ENCODE data around the gene NUBP2. TPM values are rescaled to one million over a fixed set of nuclear protein-coding genes. Genes with fewer than 3 reads are reported as not detected.

Gene NUBP2
- total RNA-seq, 1 experiment from 2014 or later: 103 TPM

DNA sequence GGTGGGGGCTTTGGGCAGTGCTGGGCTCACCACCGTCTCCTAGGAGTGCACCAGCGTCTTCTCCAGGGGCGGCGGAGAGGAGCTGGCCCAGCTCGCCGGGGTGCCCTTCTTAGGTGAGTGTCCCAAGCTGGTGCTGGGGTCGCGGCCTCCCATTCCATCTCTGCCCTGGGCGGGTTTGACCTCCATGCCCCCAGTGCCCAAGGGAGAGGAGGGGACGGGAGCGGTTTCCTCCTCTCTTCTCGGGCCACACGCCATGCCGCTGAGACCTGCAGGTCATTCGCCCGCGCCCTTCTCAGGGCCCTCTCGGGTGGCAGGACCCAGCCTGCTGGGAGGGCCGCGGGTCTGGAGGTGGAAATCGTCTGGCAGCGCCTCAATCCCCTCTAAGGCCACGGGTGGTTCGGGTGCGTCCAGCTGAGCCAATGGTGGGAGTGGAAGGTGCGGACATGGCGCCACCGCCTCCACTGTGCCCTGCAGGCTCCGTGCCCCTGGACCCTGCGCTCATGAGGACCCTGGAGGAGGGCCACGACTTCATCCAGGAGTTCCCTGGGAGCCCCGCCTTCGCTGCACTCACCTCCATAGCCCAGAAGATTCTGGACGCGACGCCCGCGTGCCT, 5.4 kb downstream of the NUBP2 start:
- H3K36me3 ChIP-seq (ENCODE audit: control insufficient read depth in 1 of 2, insufficient read depth in 2 of 2, low read length in 2 of 2): peaks cover 0 to 5% of the 10 kb centered on the region in 2 experiments; a peak in 2 of 4 replicates
- peaks cover 44% of the 10 kb centered on the region for H3K79me2 ChIP-seq (ENCODE audit: insufficient read depth, low read length)
- ChIA-PET POLR2A (no interaction called here), CTCF (no interaction called here), RAD21 (ENCODE audit: low non-redundant PET in 1 of 2, low total read pairs in 2 of 2, uncharacterized antibody in 2 of 2, unreplicated experiment in 2 of 2) (no interaction called here)
- no peaks in the 10 kb centered on the region for H4K20me1 ChIP-seq (ENCODE audit: insufficient read depth)
- DNase-seq (ENCODE audit: low read depth, low spot score) (no peak), ATAC-seq (no peak)
- no peaks in the 10 kb centered on the region for H3K27me3 ChIP-seq (ENCODE audit: insufficient read depth, low read length)
- H3K9ac ChIP-seq (ENCODE audit: low read length): no peak overlapping the region
- no peak overlapping the region for H3K4me2 ChIP-seq (ENCODE audit: low read length)
- H3K9me2 ChIP-seq (ENCODE audit: insufficient read depth): no peaks in the 10 kb centered on the region
- no peak for TF ChIP-seq FOSL1 (IDR thresholded peaks at IDR 0.05; ENCODE audit: low read depth)
- TF ChIP-seq POLR2A (IDR thresholded peaks at IDR 0.05; ENCODE audit: borderline replicate concordance, extremely low read depth, insufficient read depth, insufficient read length): no peak
- no peak overlapping the region for H3K4me3 ChIP-seq (replicated peaks in 1 of 2; ENCODE audit: low read depth in 1 of 2, low read length in 2 of 2)
- peaks cover 0 to 6% of the 10 kb centered on the region in 2 experiments; a peak in 2 of 4 replicates for H3K4me1 ChIP-seq (ENCODE audit: control insufficient read depth in 1 of 2, insufficient read depth in 2 of 2, low read length in 2 of 2)
- intact Hi-C loops (cut with micrococcal nuclease): no loop called here
- no peak overlapping the region for H2AFZ ChIP-seq (ENCODE audit: low read depth, low read length, poor library complexity, severe bottlenecking)
- no peak overlapping the region for H3K27ac ChIP-seq (ENCODE audit: low read depth, low read length)
- BruUV-seq (replicated peaks): no TSS peak
- no peaks in the 10 kb centered on the region for H3K9me3 ChIP-seq (ENCODE audit: control insufficient read depth in 1 of 2, insufficient read depth in 1 of 2, low read depth in 1 of 2, low read length in 2 of 2)

DNA sequence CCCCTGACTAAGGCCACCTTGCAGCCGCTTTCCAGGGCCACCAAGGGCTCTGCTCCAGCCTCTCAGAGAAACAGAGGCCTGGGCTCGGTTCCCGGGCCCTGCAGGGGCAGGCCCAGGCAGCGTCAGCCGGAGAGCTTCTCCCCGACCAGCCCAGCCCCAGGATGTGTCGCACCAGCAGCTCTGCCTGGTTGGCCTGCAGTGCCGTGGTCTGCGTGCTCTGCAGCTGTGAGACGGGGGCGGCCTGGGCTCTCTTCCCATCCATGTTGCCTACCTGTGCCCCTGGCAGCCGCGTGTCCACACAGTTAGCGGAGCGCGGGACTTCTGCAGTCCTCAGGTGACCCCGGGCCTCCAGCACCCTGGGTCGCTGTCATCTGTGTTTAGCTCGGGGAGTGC, 5.9 kb downstream of the NUBP2 start:
- POLR2A ChIA-PET: no interaction called here
- Histone ChIP-seq H3K4me2 (ENCODE audit: low read length) (no peak overlapping the region), H3K9ac (ENCODE audit: low read length) (no peak overlapping the region), H2AFZ (ENCODE audit: low read depth, low read length, poor library complexity, severe bottlenecking) (no peak overlapping the region), H3K4me3 (replicated peaks in 1 of 2; ENCODE audit: low read depth in 1 of 2, low read length in 2 of 2) (no peak overlapping the region), H3K27me3 (ENCODE audit: insufficient read depth, low read length) (no peaks in the 10 kb centered on the region), H3K36me3 (ENCODE audit: control insufficient read depth in 1 of 2, insufficient read depth in 2 of 2, low read length in 2 of 2) (peaks cover 0 to 5% of the 10 kb centered on the region in 2 experiments; a peak in 2 of 4 replicates), H3K79me2 (ENCODE audit: insufficient read depth, low read length) (peaks cover 39% of the 10 kb centered on the region), H3K9me2 (ENCODE audit: insufficient read depth) (no peaks in the 10 kb centered on the region), H3K27ac (ENCODE audit: low read depth, low read length) (no peak overlapping the region), H3K9me3 (ENCODE audit: control insufficient read depth in 1 of 2, insufficient read depth in 1 of 2, low read depth in 1 of 2, low read length in 2 of 2) (no peaks in the 10 kb centered on the region), H4K20me1 (ENCODE audit: insufficient read depth) (no peaks in the 10 kb centered on the region), H3K4me1 (ENCODE audit: control insufficient read depth in 1 of 2, insufficient read depth in 2 of 2, low read length in 2 of 2) (peaks cover 0 to 6% of the 10 kb centered on the region in 2 experiments; a peak in 2 of 4 replicates)
- TF ChIP-seq CBX3 (IDR thresholded peaks at IDR 0.05; ENCODE audit: low read depth): no peak
- TF ChIP-seq, protein P1, sequence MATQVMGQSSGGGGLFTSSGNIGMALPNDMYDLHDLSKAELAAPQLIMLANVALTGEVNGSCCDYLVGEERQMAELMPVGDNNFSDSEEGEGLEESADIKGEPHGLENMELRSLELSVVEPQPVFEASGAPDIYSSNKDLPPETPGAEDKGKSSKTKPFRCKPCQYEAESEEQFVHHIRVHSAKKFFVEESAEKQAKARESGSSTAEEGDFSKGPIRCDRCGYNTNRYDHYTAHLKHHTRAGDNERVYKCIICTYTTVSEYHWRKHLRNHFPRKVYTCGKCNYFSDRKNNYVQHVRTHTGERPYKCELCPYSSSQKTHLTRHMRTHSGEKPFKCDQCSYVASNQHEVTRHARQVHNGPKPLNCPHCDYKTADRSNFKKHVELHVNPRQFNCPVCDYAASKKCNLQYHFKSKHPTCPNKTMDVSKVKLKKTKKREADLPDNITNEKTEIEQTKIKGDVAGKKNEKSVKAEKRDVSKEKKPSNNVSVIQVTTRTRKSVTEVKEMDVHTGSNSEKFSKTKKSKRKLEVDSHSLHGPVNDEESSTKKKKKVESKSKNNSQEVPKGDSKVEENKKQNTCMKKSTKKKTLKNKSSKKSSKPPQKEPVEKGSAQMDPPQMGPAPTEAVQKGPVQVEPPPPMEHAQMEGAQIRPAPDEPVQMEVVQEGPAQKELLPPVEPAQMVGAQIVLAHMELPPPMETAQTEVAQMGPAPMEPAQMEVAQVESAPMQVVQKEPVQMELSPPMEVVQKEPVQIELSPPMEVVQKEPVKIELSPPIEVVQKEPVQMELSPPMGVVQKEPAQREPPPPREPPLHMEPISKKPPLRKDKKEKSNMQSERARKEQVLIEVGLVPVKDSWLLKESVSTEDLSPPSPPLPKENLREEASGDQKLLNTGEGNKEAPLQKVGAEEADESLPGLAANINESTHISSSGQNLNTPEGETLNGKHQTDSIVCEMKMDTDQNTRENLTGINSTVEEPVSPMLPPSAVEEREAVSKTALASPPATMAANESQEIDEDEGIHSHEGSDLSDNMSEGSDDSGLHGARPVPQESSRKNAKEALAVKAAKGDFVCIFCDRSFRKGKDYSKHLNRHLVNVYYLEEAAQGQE (IDR thresholded peaks at IDR 0.05; ENCODE audit: low read depth): no peak
- TF ChIP-seq RAD21 (IDR thresholded peaks at IDR 0.05; ENCODE audit: low read depth): no peak
- TF ChIP-seq, protein P2, sequence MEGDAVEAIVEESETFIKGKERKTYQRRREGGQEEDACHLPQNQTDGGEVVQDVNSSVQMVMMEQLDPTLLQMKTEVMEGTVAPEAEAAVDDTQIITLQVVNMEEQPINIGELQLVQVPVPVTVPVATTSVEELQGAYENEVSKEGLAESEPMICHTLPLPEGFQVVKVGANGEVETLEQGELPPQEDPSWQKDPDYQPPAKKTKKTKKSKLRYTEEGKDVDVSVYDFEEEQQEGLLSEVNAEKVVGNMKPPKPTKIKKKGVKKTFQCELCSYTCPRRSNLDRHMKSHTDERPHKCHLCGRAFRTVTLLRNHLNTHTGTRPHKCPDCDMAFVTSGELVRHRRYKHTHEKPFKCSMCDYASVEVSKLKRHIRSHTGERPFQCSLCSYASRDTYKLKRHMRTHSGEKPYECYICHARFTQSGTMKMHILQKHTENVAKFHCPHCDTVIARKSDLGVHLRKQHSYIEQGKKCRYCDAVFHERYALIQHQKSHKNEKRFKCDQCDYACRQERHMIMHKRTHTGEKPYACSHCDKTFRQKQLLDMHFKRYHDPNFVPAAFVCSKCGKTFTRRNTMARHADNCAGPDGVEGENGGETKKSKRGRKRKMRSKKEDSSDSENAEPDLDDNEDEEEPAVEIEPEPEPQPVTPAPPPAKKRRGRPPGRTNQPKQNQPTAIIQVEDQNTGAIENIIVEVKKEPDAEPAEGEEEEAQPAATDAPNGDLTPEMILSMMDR (IDR thresholded peaks at IDR 0.05 in 2 of 3, conservative IDR thresholded peaks at IDR 0.05 in 1 of 3; ENCODE audit: borderline replicate concordance in 1 of 3, insufficient read depth in 1 of 3, low read depth in 2 of 3, low read length in 2 of 3): no peak
- TF ChIP-seq SIN3A (IDR thresholded peaks at IDR 0.05; ENCODE audit: low read depth): no peak
- no peak for TF ChIP-seq FOSL1 (IDR thresholded peaks at IDR 0.05; ENCODE audit: low read depth)
- intact Hi-C loops (cut with micrococcal nuclease): no loop called here
- BruUV-seq (replicated peaks): no TSS peak
- RAD21 ChIA-PET (ENCODE audit: low non-redundant PET in 1 of 2, low total read pairs in 2 of 2, uncharacterized antibody in 2 of 2, unreplicated experiment in 2 of 2): no interaction called here
- no peak for ATAC-seq
- no peak for DNase-seq (ENCODE audit: low read depth, low spot score)
- CTCF ChIA-PET: no interaction called here
